ENCODE results near the gene TULP4.

Gene TULP4

GRCh38 chr6:158418501-158418900 lies 106.2 kb downstream of the TULP4 start:
- Histone ChIP-seq H2AFZ (ENCODE audit: insufficient read depth, low read length, poor library complexity) (no peak overlapping the region), H3K23ac (ENCODE audit: low read length) (no peak overlapping the region), H3K9me3 (ENCODE audit: insufficient read depth, low read depth, low read length) (peaks cover 3% of the 10 kb centered on the region), H3K36me3 (ENCODE audit: control insufficient read depth in 1 of 2, insufficient read depth in 2 of 2, low read length in 2 of 2) (peaks cover 5% of the 10 kb centered on the region in 2 experiments), H2AK5ac (ENCODE audit: low read length) (no peak overlapping the region), H3K27ac (ENCODE audit: low read depth, low read length) (no peak overlapping the region), H3K9ac (ENCODE audit: low read length) (no peak overlapping the region), H3K79me2 (ENCODE audit: control insufficient read depth, insufficient read depth, low read length, poor library complexity) (no peaks in the 10 kb centered on the region), H3K14ac (ENCODE audit: low read length) (no peak overlapping the region), H2BK12ac (ENCODE audit: low read length) (no peak overlapping the region), H2BK5ac (ENCODE audit: low read depth, low read length, poor library complexity) (no peak overlapping the region), H3K27me3 (ENCODE audit: insufficient read depth, low read length) (no peaks in the 10 kb centered on the region), H4K12ac (ENCODE audit: low read depth, low read length) (no peak overlapping the region), H3K4me3 (ENCODE audit: low read depth, low read length) (no peak overlapping the region), H3K4me1 (ENCODE audit: control insufficient read depth in 1 of 2, insufficient read depth in 2 of 2, low read length in 2 of 2) (no peaks in the 10 kb centered on the region), H4K91ac (ENCODE audit: low read depth, low read length) (peak overlapping the region; percentile 11), H3K79me1 (ENCODE audit: low read length) (no peaks in the 10 kb centered on the region), H4K8ac (ENCODE audit: low read depth, low read length) (no peak overlapping the region), H2BK120ac (ENCODE audit: insufficient read depth, low read length, poor library complexity) (no peak overlapping the region), H3K4me2 (ENCODE audit: low read length) (no peak overlapping the region), H3K4ac (ENCODE audit: low read depth, low read length) (no peak overlapping the region), H3K18ac (ENCODE audit: low read length) (no peak overlapping the region)
- no CpG with 5 or more reads among the region's 2 CpGs for WGBS (ENCODE audit: extremely low coverage, insufficient coverage, insufficient read length)
- peak; percentile 58 to 80 for DNase-seq

- no peak overlapping the region for H2BK5ac ChIP-seq (ENCODE audit: low read depth, low read length, poor library complexity)
- H3K4ac ChIP-seq (ENCODE audit: low read depth, low read length), result no peak overlapping the region
- no peaks in the 10 kb centered on the region for H3K79me1 ChIP-seq (ENCODE audit: low read length)
- no peak overlapping the region for H2AFZ ChIP-seq (ENCODE audit: insufficient read depth, low read length, poor library complexity)
- no peak overlapping the region for H3K9ac ChIP-seq (ENCODE audit: low read length)
- no peak overlapping the region for H4K91ac ChIP-seq (ENCODE audit: low read depth, low read length)
- H2AK5ac ChIP-seq (ENCODE audit: low read length), result no peak overlapping the region
- no peak for DNase-seq
- no peak overlapping the region for H4K12ac ChIP-seq (ENCODE audit: low read depth, low read length)
- H3K9me3 ChIP-seq (ENCODE audit: insufficient read depth, low read depth, low read length), result peaks cover 3% of the 10 kb centered on the region
- H3K4me3 ChIP-seq (ENCODE audit: low read depth, low read length), result no peak overlapping the region
- no peak overlapping the region for H4K8ac ChIP-seq (ENCODE audit: low read depth, low read length)
- H3K27me3 ChIP-seq (ENCODE audit: insufficient read depth, low read length), result no peaks in the 10 kb centered on the region
- H3K14ac ChIP-seq (ENCODE audit: low read length), result no peak overlapping the region
- no peak overlapping the region for H3K23ac ChIP-seq (ENCODE audit: low read length)
- no peak overlapping the region for H3K4me2 ChIP-seq (ENCODE audit: low read length)
- peaks cover 2 to 4% of the 10 kb centered on the region in 2 experiments for H3K36me3 ChIP-seq (ENCODE audit: control insufficient read depth in 1 of 2, insufficient read depth in 2 of 2, low read length in 2 of 2)
- no peak overlapping the region for H3K18ac ChIP-seq (ENCODE audit: low read length)
- no peaks in the 10 kb centered on the region for H3K4me1 ChIP-seq (ENCODE audit: control insufficient read depth in 1 of 2, insufficient read depth in 2 of 2, low read length in 2 of 2)
- no peaks in the 10 kb centered on the region for H3K79me2 ChIP-seq (ENCODE audit: control insufficient read depth, insufficient read depth, low read length, poor library complexity)
- H2BK12ac ChIP-seq (ENCODE audit: low read length), result no peak overlapping the region
- H2BK120ac ChIP-seq (ENCODE audit: insufficient read depth, low read length, poor library complexity), result no peak overlapping the region
- whole genome bisulfite sequencing (ENCODE audit: extremely low coverage, insufficient coverage, insufficient read length), result no CpG with 5 or more reads among the region's 2 CpGs
- no peak overlapping the region for H3K27ac ChIP-seq (ENCODE audit: low read depth, low read length)
Observed at GRCh38 chr6:158419339-158419909, 107.2 kb downstream of the TULP4 start.

DNA sequence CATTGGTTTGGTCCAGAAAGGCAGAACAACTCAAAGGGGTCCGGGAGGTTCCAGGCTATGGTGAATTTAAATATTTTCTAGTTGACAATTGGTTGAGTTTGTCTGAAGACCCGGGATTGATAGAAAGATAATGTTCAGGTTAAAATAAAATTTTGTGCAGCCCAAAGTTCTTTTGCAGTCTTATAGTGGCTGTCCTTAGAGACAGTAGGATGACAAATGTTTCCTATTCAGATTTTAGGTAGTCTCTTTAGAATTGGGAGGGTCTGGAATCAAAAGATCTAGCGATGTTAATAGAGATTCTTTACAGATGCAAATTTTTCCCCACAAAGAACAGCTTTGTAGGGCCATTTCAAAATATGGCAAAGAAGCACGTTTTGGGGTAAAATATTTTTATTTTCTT lies 109.1 kb downstream of the TULP4 start:
- no peak overlapping the region for H3K18ac ChIP-seq (ENCODE audit: low read length)
- no peak overlapping the region for H2BK5ac ChIP-seq (ENCODE audit: low read depth, low read length, poor library complexity)
- no peaks in the 10 kb centered on the region for H3K79me1 ChIP-seq (ENCODE audit: low read length)
- no peak overlapping the region for H2BK12ac ChIP-seq (ENCODE audit: low read length)
- H4K12ac ChIP-seq (ENCODE audit: low read depth, low read length), result no peak overlapping the region
- no peak overlapping the region for H3K23ac ChIP-seq (ENCODE audit: low read length)
- no peak overlapping the region for H2AFZ ChIP-seq (ENCODE audit: insufficient read depth, low read length, poor library complexity)
- no peaks in the 10 kb centered on the region for H3K79me2 ChIP-seq (ENCODE audit: control insufficient read depth, insufficient read depth, low read length, poor library complexity)
- WGBS (ENCODE audit: extremely low coverage, insufficient coverage, insufficient read length), result no CpG with 5 or more reads among the region's 4 CpGs
- H4K91ac ChIP-seq (ENCODE audit: low read depth, low read length), result no peak overlapping the region
- H3K4me3 ChIP-seq (ENCODE audit: low read depth, low read length), result no peak overlapping the region
- no peak overlapping the region for H4K8ac ChIP-seq (ENCODE audit: low read depth, low read length)
- H3K9me3 ChIP-seq (ENCODE audit: insufficient read depth, low read depth, low read length), result peaks cover 3% of the 10 kb centered on the region
- no peak overlapping the region for H2BK120ac ChIP-seq (ENCODE audit: insufficient read depth, low read length, poor library complexity)
- no peak overlapping the region for H3K4ac ChIP-seq (ENCODE audit: low read depth, low read length)
- H3K4me1 ChIP-seq (ENCODE audit: control insufficient read depth in 1 of 2, insufficient read depth in 2 of 2, low read length in 2 of 2), result no peaks in the 10 kb centered on the region
- no peak overlapping the region for H3K4me2 ChIP-seq (ENCODE audit: low read length)
- H3K9ac ChIP-seq (ENCODE audit: low read length), result no peak overlapping the region
- peaks cover 1 to 10% of the 10 kb centered on the region in 2 experiments for H3K36me3 ChIP-seq (ENCODE audit: control insufficient read depth in 1 of 2, insufficient read depth in 2 of 2, low read length in 2 of 2)
- DNase-seq, result no peak
- no peak overlapping the region for H3K27ac ChIP-seq (ENCODE audit: low read depth, low read length)
- no peaks in the 10 kb centered on the region for H3K27me3 ChIP-seq (ENCODE audit: insufficient read depth, low read length)
- no peak overlapping the region for H3K14ac ChIP-seq (ENCODE audit: low read length)
- no peak overlapping the region for H2AK5ac ChIP-seq (ENCODE audit: low read length)

- Histone ChIP-seq H3K36me3 (ENCODE audit: control insufficient read depth in 1 of 2, insufficient read depth in 2 of 2, low read length in 2 of 2) (peaks cover 0 to 10% of the 10 kb centered on the region in 2 experiments), H3K79me1 (ENCODE audit: low read length) (no peaks in the 10 kb centered on the region), H3K4ac (ENCODE audit: low read depth, low read length) (no peak overlapping the region), H3K4me2 (ENCODE audit: low read length) (no peak overlapping the region), H3K27ac (ENCODE audit: low read depth, low read length) (no peak overlapping the region), H3K9ac (ENCODE audit: low read length) (no peak overlapping the region), H3K79me2 (ENCODE audit: control insufficient read depth, insufficient read depth, low read length, poor library complexity) (no peaks in the 10 kb centered on the region), H2AFZ (ENCODE audit: insufficient read depth, low read length, poor library complexity) (no peak overlapping the region), H3K27me3 (ENCODE audit: insufficient read depth, low read length) (no peaks in the 10 kb centered on the region), H4K12ac (ENCODE audit: low read depth, low read length) (no peak overlapping the region), H3K23ac (ENCODE audit: low read length) (no peak overlapping the region), H3K9me3 (ENCODE audit: insufficient read depth, low read depth, low read length) (peaks cover 3% of the 10 kb centered on the region), H3K14ac (ENCODE audit: low read length) (no peak overlapping the region), H2BK120ac (ENCODE audit: insufficient read depth, low read length, poor library complexity) (no peak overlapping the region), H2BK12ac (ENCODE audit: low read length) (no peak overlapping the region), H2AK5ac (ENCODE audit: low read length) (no peak overlapping the region), H4K91ac (ENCODE audit: low read depth, low read length) (no peak overlapping the region), H3K18ac (ENCODE audit: low read length) (no peak overlapping the region), H2BK5ac (ENCODE audit: low read depth, low read length, poor library complexity) (no peak overlapping the region), H4K8ac (ENCODE audit: low read depth, low read length) (no peak overlapping the region), H3K4me3 (ENCODE audit: low read depth, low read length) (no peak overlapping the region), H3K4me1 (ENCODE audit: control insufficient read depth in 1 of 2, insufficient read depth in 2 of 2, low read length in 2 of 2) (no peaks in the 10 kb centered on the region)
- WGBS (ENCODE audit: extremely low coverage, insufficient coverage, insufficient read length), result no CpG with 5 or more reads among the region's 15 CpGs
- DNase-seq, result no peak
Observed at GRCh38 chr6:158422629-158423238, 110.5 kb downstream of the TULP4 start.
